H9 (cell line): ENCODE measurements around the gene PHF12. TPM values are rescaled to one million over a fixed set of nuclear protein-coding genes. Genes with fewer than 3 reads are reported as not detected.
A peak's percentile ranks its signal among the peaks of the same experiment; 100 is the strongest.

Experiments
- DNase-seq: peaks from one replicate; pipeline ENCODE4 v3.0.0-alpha.2; 2017
- H2AFZ ChIP-seq: one replicate; pipeline ENCODE4 v1.6.1; 2013; ENCODE audit warnings: mild to moderate bottlenecking, low read length, control low read depth, moderate library complexity
- H2AK5ac ChIP-seq: 2 replicates; pipeline ENCODE4 v1.6.1; 2013; ENCODE audit warnings: low read length, control low read depth, mixed read lengths; ENCODE audit not compliant: insufficient read length
- H2BK120ac ChIP-seq: one replicate; pipeline ENCODE4 v1.6.1; 2013; ENCODE audit warnings: low read depth, mild to moderate bottlenecking, low read length, control low read depth, inconsistent platforms; ENCODE audit not compliant: poor library complexity, severe bottlenecking
- H2BK12ac ChIP-seq: 2 replicates; pipeline ENCODE4 v1.6.1; 2013; ENCODE audit warnings: low read length, control low read depth, mixed read lengths, low read depth; ENCODE audit not compliant: insufficient read length
- H2BK15ac ChIP-seq: 2 replicates; pipeline ENCODE4 v1.6.1; 2013; ENCODE audit warnings: low read depth, low read length, control low read depth
- H2BK20ac ChIP-seq: one replicate; pipeline ENCODE4 v1.6.1; 2013; ENCODE audit warnings: low read depth, mild to moderate bottlenecking, low read length, control low read depth, inconsistent platforms; ENCODE audit not compliant: poor library complexity, severe bottlenecking
- H2BK5ac ChIP-seq: 2 replicates; pipeline ENCODE4 v1.6.1; 2013; ENCODE audit warnings: low read length, control low read depth, mixed read lengths; ENCODE audit not compliant: insufficient read length
- H3K14ac ChIP-seq: 2 replicates; pipeline ENCODE4 v1.6.1; 2013; ENCODE audit warnings: low read length, control low read depth; ENCODE audit not compliant: insufficient read depth
- H3K18ac ChIP-seq: 2 replicates; pipeline ENCODE4 v1.6.1; 2013; ENCODE audit warnings: low read depth, mild to moderate bottlenecking, mixed read lengths, low read length, control low read depth; ENCODE audit not compliant: insufficient read length
- H3K23ac ChIP-seq: 2 replicates; pipeline ENCODE4 v1.6.1; 2013; ENCODE audit warnings: low read length, control low read depth, mixed read lengths, low read depth; ENCODE audit not compliant: insufficient read length
- H3K23me2 ChIP-seq: 2 replicates; pipeline ENCODE4 v1.6.1; 2013; ENCODE audit warnings: low read depth, mild to moderate bottlenecking, mixed read lengths, low read length, control low read depth; ENCODE audit not compliant: insufficient read length, poor library complexity, severe bottlenecking
- H3K27ac ChIP-seq: 2 replicates; pipeline ENCODE4 v1.5.1; 2013; ENCODE audit warnings: low read length, control low read depth, mixed read lengths, low read depth; ENCODE audit not compliant: insufficient read length
- H3K27me3 ChIP-seq: 2 replicates; pipeline ENCODE4 v1.6.1; 2013; ENCODE audit warnings: low read length, control low read depth, inconsistent platforms; ENCODE audit not compliant: insufficient read depth
- H3K4ac ChIP-seq: 2 replicates; pipeline ENCODE4 v1.6.1; 2013; ENCODE audit warnings: low read depth, mild to moderate bottlenecking, control low read depth, inconsistent platforms, low read length, moderate library complexity
- H3K4me1 ChIP-seq: 2 replicates; pipeline ENCODE4 v1.6.1; 2013; ENCODE audit warnings: low read length, control low read depth, inconsistent platforms; ENCODE audit not compliant: insufficient read depth
- H3K4me2 ChIP-seq: 2 replicates; pipeline ENCODE4 v1.6.1; 2013; ENCODE audit warnings: low read length, control low read depth, mixed read lengths; ENCODE audit not compliant: insufficient read length, insufficient read depth
- H3K56ac ChIP-seq: 2 replicates; pipeline ENCODE4 v1.6.1; 2013; ENCODE audit warnings: low read depth, mild to moderate bottlenecking, mixed read lengths, low read length, control low read depth; ENCODE audit not compliant: insufficient read length
- H3K79me1 ChIP-seq: 2 replicates; pipeline ENCODE4 v1.6.1; 2013; ENCODE audit warnings: low read depth, mild to moderate bottlenecking, moderate library complexity, low read length, control low read depth, inconsistent platforms; ENCODE audit not compliant: insufficient read depth, poor library complexity, severe bottlenecking
- H3K79me2 ChIP-seq: 2 replicates; pipeline ENCODE4 v1.6.1; 2013; ENCODE audit warnings: low read length, control low read depth, inconsistent platforms; ENCODE audit not compliant: insufficient read depth
- H3K9ac ChIP-seq: 2 replicates; pipeline ENCODE4 v1.6.1; 2013; ENCODE audit warnings: low read length, control low read depth, mixed read lengths; ENCODE audit not compliant: insufficient read length; ENCODE audit errors: extremely low read depth
- H3K9me3 ChIP-seq: one replicate; pipeline ENCODE4 v1.6.1; 2013; ENCODE audit warnings: low read depth, low read length, inconsistent platforms; ENCODE audit not compliant: control insufficient read depth
- H3T11ph ChIP-seq: one replicate; pipeline ENCODE4 v1.6.1; 2013; ENCODE audit warnings: mild to moderate bottlenecking, low read length, control low read depth, inconsistent platforms
- H4K20me1 ChIP-seq: one replicate; pipeline ENCODE4 v1.6.1; 2013; ENCODE audit not compliant: control insufficient read depth, insufficient read length, insufficient read depth
- H4K5ac ChIP-seq: 2 replicates; pipeline ENCODE4 v1.6.1; 2013; ENCODE audit warnings: low read depth, mild to moderate bottlenecking, mixed read lengths, low read length, control low read depth; ENCODE audit not compliant: insufficient read length
- H4K8ac ChIP-seq: replicated peaks from 2 replicates; pipeline ENCODE4 v1.6.1; 2013; ENCODE audit warnings: low read length, control low read depth, mixed read lengths, low read depth; ENCODE audit not compliant: insufficient read length
- H4K91ac ChIP-seq: 2 replicates; pipeline ENCODE4 v1.6.1; 2013; ENCODE audit warnings: low read depth, mild to moderate bottlenecking, moderate library complexity, mixed read lengths, low read length, control low read depth; ENCODE audit not compliant: insufficient read length
- H3K27ac Mint-ChIP-seq, 3 experiments: 2 replicates in 2 of 3; 3 replicates in 1 of 3; pipeline ENCODE4 v1.8.0; 2020 to 2021; ENCODE audit warnings: mixed read lengths in 3 of 3, mild to moderate bottlenecking in 1 of 3, moderate library complexity in 1 of 3
- H3K27me3 Mint-ChIP-seq: 2 replicates; pipeline ENCODE4 v1.8.0; 2021; ENCODE audit warnings: low read depth, mild to moderate bottlenecking, moderate library complexity, mixed read lengths
- H3K36me3 Mint-ChIP-seq, 3 experiments: 2 replicates in 2 of 3; 3 replicates in 1 of 3; pipeline ENCODE4 v1.8.0; 2020 to 2021; ENCODE audit warnings: low read depth in 3 of 3, mixed read lengths in 3 of 3; ENCODE audit not compliant: insufficient read depth in 1 of 3
- H3K4me1 Mint-ChIP-seq, 2 experiments: 2 replicates each; pipeline ENCODE4 v1.8.0; 2020; ENCODE audit warnings: mixed read lengths in 2 of 2
- H3K4me3 Mint-ChIP-seq, 2 experiments: 2 replicates in 1 of 2; 3 replicates in 1 of 2; pipeline ENCODE4 v1.8.0; 2020 to 2021; ENCODE audit warnings: mild to moderate bottlenecking in 2 of 2, mixed read lengths in 2 of 2, moderate library complexity in 1 of 2
- H3K9me3 Mint-ChIP-seq, 2 experiments: 2 replicates in 1 of 2; 3 replicates in 1 of 2; pipeline ENCODE4 v1.8.0; 2020; ENCODE audit warnings: mild to moderate bottlenecking in 2 of 2, mixed read lengths in 2 of 2, moderate library complexity in 1 of 2
- WGBS: extraction: QIAGEN DNeasy Blood & Tissue Kit; methylation state at CpG from one replicate; pipeline ENCODE4 v1.1.7; 2013; ENCODE audit warnings: missing lambda C conversion rate, low lambda C conversion rate, mixed read lengths; ENCODE audit not compliant: insufficient read length; ENCODE audit errors: extremely low coverage; 5-methylcytosine and 5-hydroxymethylcytosine counted together
- total RNA-seq: library from RNA; stranded (reverse); gene quantifications from 2 replicates; pipeline ENCODE4 v1.2.1, GENCODE V29; 2021
- TF ChIP-seq, protein P1 (sequence below): fragments of 200-600 bp; sonication (generic); conservative IDR thresholded peaks from 3 replicates; pipeline ENCODE4 v1.8.0; 2021; ENCODE audit warnings: antibody characterized with exemption, mild to moderate bottlenecking

Gene PHF12
- total RNA-seq, 1 experiment from 2014 or later: 62.1 TPM

DNA sequence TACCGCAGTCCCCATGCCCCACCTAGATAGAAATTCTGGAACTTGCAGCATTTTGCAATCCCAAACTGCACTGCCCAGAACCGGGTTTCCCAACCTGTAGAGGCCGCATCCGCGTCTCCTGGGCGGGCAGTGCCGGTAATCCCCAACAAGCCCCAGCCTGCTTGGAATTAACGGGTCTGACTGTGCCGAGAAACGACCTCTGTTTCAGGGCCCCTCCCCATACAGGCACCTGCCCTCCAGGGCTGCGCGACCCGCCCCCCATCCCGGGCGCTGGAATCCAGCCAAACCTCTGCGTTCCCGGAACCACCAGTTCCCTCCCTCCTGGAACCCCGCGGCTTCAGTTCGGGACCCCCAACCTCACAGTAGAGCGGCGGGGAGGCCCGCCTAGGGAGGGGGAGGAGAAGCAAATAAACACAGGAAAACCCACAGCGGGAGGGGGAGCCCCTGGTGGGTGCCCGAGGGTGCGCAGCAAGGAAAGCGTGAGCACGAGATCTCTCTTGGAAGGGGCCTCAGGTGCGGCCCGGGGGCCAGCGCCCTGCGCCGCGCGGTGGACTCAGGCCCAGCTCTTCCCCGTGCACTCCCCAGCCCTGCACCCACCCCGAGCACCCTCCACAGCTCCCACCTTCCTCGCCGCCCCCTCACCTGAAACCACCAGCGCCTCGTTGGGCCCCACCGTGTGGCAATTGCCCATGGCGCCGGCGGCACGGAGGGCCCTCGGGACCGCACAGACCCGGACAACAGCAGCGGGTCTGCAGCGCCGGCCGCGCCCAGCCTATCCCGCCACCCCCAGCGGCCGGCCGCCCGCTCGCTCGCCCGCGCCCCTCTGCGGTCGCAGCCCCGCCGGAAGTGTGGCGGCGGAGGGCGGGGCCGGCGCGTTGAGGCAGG, 54.2 kb downstream of the PHF12 start, which contains the start of gene FLOT2:
Gene FLOT2 (minus strand): TSS at position 850 of the 885 bp plus-strand sequence. CDS start 159 bp downstream, at position 691.
- Histone ChIP-seq H3K23me2 (peaks cover 6% of the 10 kb centered on the region), H2BK12ac (no peak within 1 kb of the TSS), H3K4me2 (peak within 1 kb of the TSS; percentile 63), H3K79me2 (peaks cover 4% of the 10 kb centered on the region; the same call in 1 of the 2 replicates), H3K18ac (peak within 1 kb of the TSS; percentile 23), H4K5ac (no peak within 1 kb of the TSS), H2AFZ (no peak within 1 kb of the TSS), H3K9me3 (no peaks in the 10 kb centered on the region), H4K20me1 (no peaks in the 10 kb centered on the region), H4K8ac (no peak within 1 kb of the TSS), H4K91ac (no peak within 1 kb of the TSS), H3K27ac (no peak within 1 kb of the TSS), H3T11ph (no peak within 1 kb of the TSS), H2BK20ac (no peak within 1 kb of the TSS), H3K4me1 (peaks cover 9% of the 10 kb centered on the region), H2BK120ac (no peak within 1 kb of the TSS), H3K27me3 (0 out of 2 replicates have a peak, but pooled peaks cover 3% of the 10 kb centered on the region), H3K56ac (no peak within 1 kb of the TSS), H2BK15ac (no peak within 1 kb of the TSS), H3K79me1 (peaks cover 4% of the 10 kb centered on the region), H2BK5ac (no peak within 1 kb of the TSS), H3K4ac (no peak within 1 kb of the TSS), H3K14ac (peak within 1 kb of the TSS; percentile 49), H3K9ac (peak within 1 kb of the TSS; percentile 60), H2AK5ac (no peak within 1 kb of the TSS), H3K23ac (no peak within 1 kb of the TSS)
- Mint-ChIP-seq H3K27me3 (peaks cover 3% of the 10 kb centered on the region), H3K36me3 (peaks cover 20 to 34% (median 21%) of the 10 kb centered on the region in 3 experiments), H3K9me3 (no peaks in the 10 kb centered on the region; a peak in 1 of 5 replicates), H3K27ac (peak within 1 kb of the TSS; percentile 78 to 96 (median 86); a peak in 6 of 7 replicates), H3K4me1 (peaks cover 25 to 28% of the 10 kb centered on the region in 2 experiments), H3K4me3 (peak within 1 kb of the TSS; percentile 93 to 96)
- DNase-seq: peak; percentile 77
- WGBS: no CpG with 5 or more reads among the region's 73 CpGs
- TF ChIP-seq, protein P1, sequence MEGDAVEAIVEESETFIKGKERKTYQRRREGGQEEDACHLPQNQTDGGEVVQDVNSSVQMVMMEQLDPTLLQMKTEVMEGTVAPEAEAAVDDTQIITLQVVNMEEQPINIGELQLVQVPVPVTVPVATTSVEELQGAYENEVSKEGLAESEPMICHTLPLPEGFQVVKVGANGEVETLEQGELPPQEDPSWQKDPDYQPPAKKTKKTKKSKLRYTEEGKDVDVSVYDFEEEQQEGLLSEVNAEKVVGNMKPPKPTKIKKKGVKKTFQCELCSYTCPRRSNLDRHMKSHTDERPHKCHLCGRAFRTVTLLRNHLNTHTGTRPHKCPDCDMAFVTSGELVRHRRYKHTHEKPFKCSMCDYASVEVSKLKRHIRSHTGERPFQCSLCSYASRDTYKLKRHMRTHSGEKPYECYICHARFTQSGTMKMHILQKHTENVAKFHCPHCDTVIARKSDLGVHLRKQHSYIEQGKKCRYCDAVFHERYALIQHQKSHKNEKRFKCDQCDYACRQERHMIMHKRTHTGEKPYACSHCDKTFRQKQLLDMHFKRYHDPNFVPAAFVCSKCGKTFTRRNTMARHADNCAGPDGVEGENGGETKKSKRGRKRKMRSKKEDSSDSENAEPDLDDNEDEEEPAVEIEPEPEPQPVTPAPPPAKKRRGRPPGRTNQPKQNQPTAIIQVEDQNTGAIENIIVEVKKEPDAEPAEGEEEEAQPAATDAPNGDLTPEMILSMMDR: peak; percentile 17; the same call in 2 of the 3 replicates
